Transverse colon (tissue), 4 donors: ENCODE measurements around the gene CSNK1G1. TPM values are rescaled to one million over a fixed set of nuclear protein-coding genes. Genes with fewer than 3 reads are reported as not detected.

Experiments
- DNase-seq: peaks from one replicate; pipeline ENCODE4 v3.0.0-alpha.2; 2019
- H3K27ac ChIP-seq, 4 donors: fragments of 200-600 bp; sonication (generic); 2 replicates each; pipeline ENCODE4 v1.5.1; 2016 to 2018; ENCODE audit warnings: inconsistent platforms in 4 of 4
- H3K27me3 ChIP-seq: fragments of 200-600 bp; sonication (generic); 2 replicates; pipeline ENCODE4 v1.5.1; 2017; ENCODE audit warnings: inconsistent platforms
- H3K36me3 ChIP-seq, 4 donors: fragments of 200-600 bp; sonication (generic); 2 replicates each; pipeline ENCODE4 v1.5.1; 2017 to 2019; ENCODE audit warnings: inconsistent platforms in 4 of 4
- H3K4me1 ChIP-seq, 4 donors: fragments of 200-600 bp; sonication (generic); 2 replicates each; pipeline ENCODE4 v1.5.1; 2017 to 2020; ENCODE audit warnings: inconsistent platforms in 4 of 4
- H3K4me3 ChIP-seq, 4 donors: fragments of 200-600 bp; sonication (generic); 1 replicate in 1 of 4; 2 replicates in 3 of 4; pipeline versions ENCODE4 v1.5.1 to v1.6.1; 2017 to 2019; ENCODE audit warnings: inconsistent platforms in 4 of 4
- H3K9me3 ChIP-seq, 2 donors: fragments of 200-600 bp; sonication (generic); 2 replicates each; pipeline ENCODE4 v1.5.1; 2017 to 2019; ENCODE audit warnings: inconsistent platforms in 2 of 2
- CTCF ChIP-seq, 5 experiments: fragments of 200-600 bp in 3 of 5; fragments of 450-650 bp in 2 of 5; sonication (generic) in 3 of 5; IDR thresholded peaks; 1 replicate in 2 of 5; 2 replicates in 3 of 5; pipeline ENCODE4 v1.5.1; 2016 to 2017; ENCODE audit warnings: antibody characterized with exemption in 5 of 5, inconsistent platforms in 3 of 5, mild to moderate bottlenecking in 2 of 5, moderate library complexity in 1 of 5
- EP300 ChIP-seq: sonication (generic); formaldehyde crosslinking; IDR thresholded peaks from one replicate; pipeline ENCODE4 v1.6.1; 2017; ENCODE audit warnings: antibody characterized with exemption, low read depth
- POLR2A ChIP-seq: fragments of 450-650 bp; IDR thresholded peaks from one replicate; pipeline ENCODE4 v1.6.1; 2016; ENCODE audit warnings: antibody characterized with exemption, mild to moderate bottlenecking, moderate library complexity
- POLR2AphosphoS5 ChIP-seq, 3 donors: sonication (generic); formaldehyde crosslinking; IDR thresholded peaks; one replicate each; pipeline ENCODE4 v1.6.1; 2016; ENCODE audit warnings: antibody characterized with exemption in 3 of 3
- WGBS, 2 donors: methylation state at CpG; one replicate each; pipeline ENCODE4 v1.1.5; 2018; ENCODE audit warnings: low coverage in 1 of 2; 5-methylcytosine and 5-hydroxymethylcytosine counted together
- in situ Hi-C, 4 donors: fragments of 200-750 bp; cut with MboI; loops; one replicate each; pipeline versions ENCODE4 v1.15.0 to v1.15.1; 2017; ENCODE audit warnings: low sequenced_read_pairs in 3 of 4, low pct_ligation_motif_present in 1 of 4, low pct_unique_long_range_greater_than_20kb in 1 of 4
- intact Hi-C: fragments of 100-400 bp; cut with DNase I; formaldehyde crosslinking; loops from one replicate; pipeline ENCODE4 v1.15.1; 2023; ENCODE audit warnings: low total_unique reads
- total RNA-seq, 4 donors: library from RNA; depleted of rRNA; stranded (reverse); fragments of >200 nt; gene quantifications; one replicate each; pipeline ENCODE4 v1.1.0, GENCODE V29; 2016

CSNK1G1 gene
- total RNA-seq, 4 donors from 2014 or later, result 6.2 to 34.4 (median 19.7) TPM

GRCh38 chr15:64138331-64138941, 217.5 kb downstream of the CSNK1G1 start:
- WGBS, 2 donors, result 81% methylated on average over 4 of the region's 4 CpGs; no CpG with 5 or more reads in 1 of the 2 donors
- in situ Hi-C loops, result no loop called here
- Histone ChIP-seq H3K27me3 (no peaks in the 10 kb centered on the region), H3K27ac (no peak overlapping the region), H3K4me3 (no peak overlapping the region), H3K9me3 (no peaks in the 10 kb centered on the region), H3K4me1 (no peaks in the 10 kb centered on the region), H3K36me3 (peaks cover 0 to 53% (median 21%) of the 10 kb centered on the region in 4 donors)
- DNase-seq, result no peak
- TF ChIP-seq POLR2A (no peak), CTCF (IDR thresholded peaks at IDR 0.05) (no peak), EP300 (no peak), POLR2AphosphoS5 (IDR thresholded peaks at IDR 0.05) (no peak)
- intact Hi-C loops, result no loop called here

GRCh38 chr15:64137226-64137833, 218.6 kb downstream of the CSNK1G1 start:
- no peaks in the 10 kb centered on the region for H3K4me1 ChIP-seq
- H3K27ac ChIP-seq, result no peak overlapping the region
- H3K36me3 ChIP-seq, result peaks cover 0 to 57% (median 26%) of the 10 kb centered on the region in 4 donors
- no peak for DNase-seq
- TF ChIP-seq POLR2AphosphoS5 (IDR thresholded peaks at IDR 0.05), result no peak
- TF ChIP-seq CTCF (IDR thresholded peaks at IDR 0.05), result no peak
- no peak for TF ChIP-seq POLR2A
- no peak for TF ChIP-seq EP300
- 69 to 73% methylated on average over 3 to 8 of the region's 8 CpGs for WGBS, 2 donors
- intact Hi-C loops, result no loop called here
- no peaks in the 10 kb centered on the region for H3K9me3 ChIP-seq
- in situ Hi-C loops, result no loop called here
- H3K27me3 ChIP-seq, result no peaks in the 10 kb centered on the region
- H3K4me3 ChIP-seq, result no peak overlapping the region

- no peak for TF ChIP-seq POLR2AphosphoS5 (IDR thresholded peaks at IDR 0.05)
- no peak for TF ChIP-seq EP300
- TF ChIP-seq POLR2A, result no peak
- no peak for TF ChIP-seq CTCF (IDR thresholded peaks at IDR 0.05)
- no peaks in the 10 kb centered on the region for H3K4me1 ChIP-seq
- H3K9me3 ChIP-seq, result no peaks in the 10 kb centered on the region
- DNase-seq, result no peak
- H3K27ac ChIP-seq, result no peak overlapping the region
- WGBS, 2 donors, result 90% methylated on average over 7 of the region's 7 CpGs; no CpG with 5 or more reads in 1 of the 2 donors
- H3K4me3 ChIP-seq, result no peak overlapping the region
- H3K27me3 ChIP-seq, result no peaks in the 10 kb centered on the region
- in situ Hi-C loops, result no loop called here
- intact Hi-C loops, result no loop called here
- peaks cover 0 to 67% (median 31%) of the 10 kb centered on the region in 4 donors for H3K36me3 ChIP-seq
Measured at GRCh38 chr15:64136347-64136746, 219.6 kb downstream of the CSNK1G1 start.

GRCh38 chr15:64134345-64134829, 221.6 kb downstream of the CSNK1G1 start:
- H3K36me3 ChIP-seq, result peaks cover 0 to 86% (median 41%) of the 10 kb centered on the region in 4 donors

More at GRCh38 chr15:64134345-64134829, 221.6 kb downstream of the CSNK1G1 start:
- intact Hi-C loops, result no loop called here
- in situ Hi-C loops, result no loop called here
- H3K4me1 ChIP-seq, result no peaks in the 10 kb centered on the region
- no peak for DNase-seq
- 75% methylated on average over 9 of the region's 9 CpGs; no CpG with 5 or more reads in 1 of the 2 donors for WGBS, 2 donors
- no peaks in the 10 kb centered on the region for H3K9me3 ChIP-seq
- no peak overlapping the region for H3K4me3 ChIP-seq
- no peak overlapping the region for H3K27ac ChIP-seq
- no peaks in the 10 kb centered on the region for H3K27me3 ChIP-seq
- TF ChIP-seq EP300 (no peak), POLR2AphosphoS5 (IDR thresholded peaks at IDR 0.05) (no peak), CTCF (IDR thresholded peaks at IDR 0.05) (no peak), POLR2A (no peak)
